AG10803 (cell line): ENCODE data around the gene TMEM41B.
A peak's percentile ranks its signal among the peaks of the same experiment; 100 is the strongest.

Experiments
- DNase-seq: peaks from one replicate; pipeline ENCODE4 v3.0.0; 2010; ENCODE audit warnings: low read depth
- H3K4me3 ChIP-seq: 2 replicates; pipeline ENCODE4 v1.5.1; 2011; ENCODE audit warnings: mild to moderate bottlenecking, low read length, control low read depth
- TF ChIP-seq, protein P1 (sequence below): conservative IDR thresholded peaks from 2 replicates; pipeline ENCODE4 v1.5.1; 2011; ENCODE audit warnings: mild to moderate bottlenecking, low read length, control low read depth, inconsistent platforms

The TMEM41B gene

DNA sequence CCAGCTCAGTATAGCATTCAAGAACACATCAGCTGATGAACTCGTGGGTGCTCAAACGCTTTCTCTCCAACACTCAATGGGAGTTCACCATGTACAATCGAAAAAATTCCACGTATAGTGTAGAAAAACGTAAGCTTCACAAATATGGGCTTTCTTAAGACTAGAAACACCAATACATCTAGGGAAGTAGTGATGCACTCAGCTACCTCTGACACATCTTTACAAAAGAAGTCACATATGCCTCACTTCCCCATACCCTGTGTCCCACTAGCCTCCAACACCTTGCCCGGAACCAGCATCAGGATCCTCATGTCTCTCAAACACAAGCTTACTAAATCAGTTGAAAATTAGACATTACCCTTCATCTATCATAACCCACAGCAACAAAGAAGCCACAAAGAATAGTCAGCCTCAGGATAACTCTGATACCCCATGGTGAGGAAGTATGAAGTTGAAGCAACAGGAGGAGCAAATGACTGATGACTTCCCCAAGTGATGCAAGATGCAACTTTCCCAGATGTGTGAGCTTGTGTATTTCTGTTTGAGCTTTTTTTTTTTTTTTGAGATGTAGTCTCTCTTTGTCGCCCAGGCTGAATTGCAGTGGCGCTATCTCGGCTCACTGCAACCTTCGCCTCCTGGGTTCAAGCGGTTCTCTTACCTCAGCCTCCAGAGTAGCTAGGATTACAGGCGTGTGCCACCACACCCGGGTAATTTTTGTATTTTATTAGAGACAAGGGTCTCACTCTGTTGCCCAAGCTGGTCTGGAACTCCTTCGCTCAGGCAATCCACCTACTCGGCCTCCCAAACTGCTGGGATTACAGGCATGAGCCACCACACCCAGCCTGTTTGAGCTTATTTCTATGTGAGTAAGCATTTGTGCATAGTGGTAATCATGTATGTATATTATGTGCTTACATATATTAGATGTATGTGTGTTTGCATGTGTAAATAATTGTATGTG lies 40.7 kb downstream of the TMEM41B start:
- TF ChIP-seq, protein P1, sequence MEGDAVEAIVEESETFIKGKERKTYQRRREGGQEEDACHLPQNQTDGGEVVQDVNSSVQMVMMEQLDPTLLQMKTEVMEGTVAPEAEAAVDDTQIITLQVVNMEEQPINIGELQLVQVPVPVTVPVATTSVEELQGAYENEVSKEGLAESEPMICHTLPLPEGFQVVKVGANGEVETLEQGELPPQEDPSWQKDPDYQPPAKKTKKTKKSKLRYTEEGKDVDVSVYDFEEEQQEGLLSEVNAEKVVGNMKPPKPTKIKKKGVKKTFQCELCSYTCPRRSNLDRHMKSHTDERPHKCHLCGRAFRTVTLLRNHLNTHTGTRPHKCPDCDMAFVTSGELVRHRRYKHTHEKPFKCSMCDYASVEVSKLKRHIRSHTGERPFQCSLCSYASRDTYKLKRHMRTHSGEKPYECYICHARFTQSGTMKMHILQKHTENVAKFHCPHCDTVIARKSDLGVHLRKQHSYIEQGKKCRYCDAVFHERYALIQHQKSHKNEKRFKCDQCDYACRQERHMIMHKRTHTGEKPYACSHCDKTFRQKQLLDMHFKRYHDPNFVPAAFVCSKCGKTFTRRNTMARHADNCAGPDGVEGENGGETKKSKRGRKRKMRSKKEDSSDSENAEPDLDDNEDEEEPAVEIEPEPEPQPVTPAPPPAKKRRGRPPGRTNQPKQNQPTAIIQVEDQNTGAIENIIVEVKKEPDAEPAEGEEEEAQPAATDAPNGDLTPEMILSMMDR = no peak
- H3K4me3 ChIP-seq = no peak overlapping the region
- DNase-seq = peak; percentile 89

DNA sequence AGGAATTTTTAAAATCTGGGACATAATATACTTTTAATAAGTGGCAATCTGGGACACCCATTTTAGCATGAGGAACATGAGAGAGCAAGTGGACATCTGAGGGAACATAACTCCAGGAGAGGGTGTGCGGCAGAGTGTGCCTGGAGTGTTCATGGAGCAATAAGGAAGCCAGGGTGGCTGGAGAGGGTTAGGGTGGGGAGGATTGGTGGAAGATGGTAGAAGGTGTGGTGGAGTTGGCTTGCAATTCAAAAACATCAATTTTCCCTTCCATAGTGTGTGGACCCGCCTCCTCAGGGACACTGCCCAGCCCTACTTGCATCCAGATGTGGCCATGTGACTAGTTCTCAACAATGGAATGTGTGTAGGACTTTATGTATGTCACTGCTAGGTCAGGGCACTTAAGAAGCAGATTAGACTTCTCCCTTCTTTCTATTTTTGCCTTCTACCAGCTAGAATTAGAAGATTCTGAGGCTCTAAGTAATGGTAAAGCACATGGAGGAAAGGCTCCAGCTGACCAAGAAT lies 44.8 kb downstream of the TMEM41B start:
- no peak overlapping the region for H3K4me3 ChIP-seq
- peak; percentile 58 for DNase-seq
- TF ChIP-seq, protein P1 = no peak

DNA sequence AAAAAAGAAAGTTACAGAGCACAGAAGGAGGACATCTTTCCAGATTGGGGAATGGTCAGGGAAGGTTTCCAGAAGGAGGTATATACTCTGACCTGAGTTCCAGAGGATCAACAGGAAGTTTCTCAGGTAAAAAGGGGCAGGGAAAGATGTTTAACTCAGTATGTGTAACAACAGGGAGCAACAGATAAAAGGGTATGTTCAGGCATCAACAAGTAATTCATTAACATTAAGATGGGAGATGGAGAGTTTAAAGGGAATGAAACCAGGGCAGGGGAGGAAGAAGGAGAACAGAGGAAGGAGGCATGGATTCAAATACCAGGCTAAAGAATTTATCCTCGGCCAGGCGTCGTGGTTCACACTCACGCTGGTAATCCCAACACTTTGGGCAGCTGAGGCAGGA lies 46.7 kb downstream of the TMEM41B start:
- DNase-seq = no peak
- TF ChIP-seq, protein P1 = no peak

DNA sequence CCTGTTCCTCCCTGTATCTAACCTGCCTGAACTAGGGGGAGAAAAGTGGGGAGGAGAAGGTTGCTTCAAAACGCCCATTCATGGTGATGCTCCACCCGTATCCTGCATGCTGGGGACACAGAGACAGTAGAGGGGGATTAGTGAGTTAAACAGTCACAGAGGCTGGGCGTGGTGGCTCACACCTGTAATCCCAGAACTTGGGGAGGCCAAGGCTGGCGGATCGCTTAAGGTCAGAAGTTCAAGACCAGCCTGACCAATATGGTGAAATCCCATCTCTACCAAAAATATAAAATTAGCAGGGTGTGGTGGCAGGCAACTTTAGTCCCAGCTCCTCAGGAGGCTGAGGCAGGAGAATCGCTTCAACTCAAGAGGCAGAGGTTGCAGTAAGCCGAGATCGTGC lies 47.5 kb downstream of the TMEM41B start:
- no peak overlapping the region for H3K4me3 ChIP-seq
- no peak for DNase-seq
- TF ChIP-seq, protein P1 = no peak

More for the DNA sequence above, 46.7 kb downstream of the TMEM41B start:
- no peak overlapping the region for H3K4me3 ChIP-seq

DNA sequence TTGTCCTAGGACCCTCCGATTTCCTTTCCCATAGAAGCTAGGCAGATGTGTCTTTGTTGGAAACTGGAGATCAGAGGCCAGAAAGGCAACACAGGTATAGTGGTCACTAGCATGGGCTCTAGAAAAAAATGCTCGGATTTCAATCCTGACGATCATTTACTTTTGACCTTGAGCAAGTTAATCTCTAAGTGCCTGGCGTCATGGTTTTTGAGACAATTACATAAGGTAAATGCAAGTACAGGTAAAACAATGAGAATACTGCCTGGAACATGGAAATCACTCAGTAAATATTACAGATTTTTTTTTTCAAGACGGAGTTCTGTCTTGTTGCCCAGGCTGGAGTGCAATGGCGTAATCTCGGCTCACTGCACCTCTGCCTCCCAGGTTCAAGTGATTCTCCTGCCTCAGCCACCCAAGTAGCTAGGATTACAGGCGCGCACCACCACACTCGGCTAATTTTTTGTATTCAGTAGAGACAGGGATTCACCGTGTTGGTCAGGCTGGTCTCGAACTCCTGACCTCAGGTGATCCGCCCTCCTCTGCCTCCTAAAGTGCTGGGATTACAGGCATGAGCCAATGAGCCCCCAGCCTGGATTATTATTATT lies 48.2 kb downstream of the TMEM41B start:
- H3K4me3 ChIP-seq = peak overlapping the region; percentile 84; the same call in 1 of the 2 replicates
- no peak for DNase-seq
- TF ChIP-seq, protein P1 = no peak

DNA sequence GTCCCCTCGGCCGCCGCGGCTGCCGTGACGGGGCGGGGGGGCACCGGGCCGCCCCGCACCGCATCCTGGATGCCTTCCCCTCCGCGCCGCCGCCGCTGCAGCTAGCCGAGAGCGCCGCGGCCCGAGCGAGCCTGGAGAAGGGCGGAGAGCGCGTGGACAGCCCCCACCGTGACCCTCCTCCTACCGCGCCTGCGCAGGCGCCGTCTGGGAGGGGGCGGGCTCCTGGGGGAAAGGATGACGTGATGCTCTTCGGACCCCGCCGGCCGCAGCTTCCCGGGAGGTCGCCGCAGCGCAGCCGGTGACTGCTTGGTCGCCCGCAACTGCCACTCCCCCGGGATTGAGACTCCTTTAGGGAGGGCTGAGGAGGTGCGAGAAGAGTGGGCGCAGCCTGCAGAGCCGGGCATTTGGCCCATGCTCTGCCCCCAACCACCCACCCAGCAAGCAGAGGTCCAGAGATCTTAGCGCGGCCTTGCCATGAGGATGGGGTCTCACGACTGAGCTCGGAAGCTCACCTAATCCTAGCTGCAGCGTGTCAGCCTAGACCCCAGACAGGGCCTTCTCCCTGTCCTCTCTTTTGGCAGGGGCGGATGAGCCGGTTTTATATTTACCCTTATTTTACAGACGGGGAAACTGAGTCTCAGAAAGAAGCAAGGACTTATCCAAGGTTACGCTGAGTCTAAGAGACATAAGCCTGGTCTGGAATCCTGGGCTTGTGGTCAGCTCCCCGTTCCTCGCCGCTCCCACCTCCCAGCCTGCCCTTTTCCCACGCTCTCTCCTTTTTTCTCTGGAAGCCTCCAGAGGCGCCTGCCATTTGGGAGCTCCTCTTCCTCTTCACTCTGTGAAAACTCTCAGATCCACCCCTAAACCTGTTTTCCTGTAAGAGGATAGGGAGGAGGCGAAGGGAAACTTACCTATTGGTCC lies 48.9 kb downstream of the TMEM41B start, which contains the start of gene DENND5A:
Gene DENND5A (minus strand): TSS at position 140 of the 921 bp plus-strand sequence. CDS start 281 bp downstream, outside the sequence.
- peak; percentile 83 for DNase-seq
- TF ChIP-seq, protein P1 = no peak; the same call in 1 of the 2 replicates

More for the DNA sequence above, 48.9 kb downstream of the TMEM41B start, which contains the start of gene DENND5A:
- peak within 1 kb of the TSS; percentile 87 for H3K4me3 ChIP-seq
